ENCODE measurements around the gene SLC35F3.

DNA sequence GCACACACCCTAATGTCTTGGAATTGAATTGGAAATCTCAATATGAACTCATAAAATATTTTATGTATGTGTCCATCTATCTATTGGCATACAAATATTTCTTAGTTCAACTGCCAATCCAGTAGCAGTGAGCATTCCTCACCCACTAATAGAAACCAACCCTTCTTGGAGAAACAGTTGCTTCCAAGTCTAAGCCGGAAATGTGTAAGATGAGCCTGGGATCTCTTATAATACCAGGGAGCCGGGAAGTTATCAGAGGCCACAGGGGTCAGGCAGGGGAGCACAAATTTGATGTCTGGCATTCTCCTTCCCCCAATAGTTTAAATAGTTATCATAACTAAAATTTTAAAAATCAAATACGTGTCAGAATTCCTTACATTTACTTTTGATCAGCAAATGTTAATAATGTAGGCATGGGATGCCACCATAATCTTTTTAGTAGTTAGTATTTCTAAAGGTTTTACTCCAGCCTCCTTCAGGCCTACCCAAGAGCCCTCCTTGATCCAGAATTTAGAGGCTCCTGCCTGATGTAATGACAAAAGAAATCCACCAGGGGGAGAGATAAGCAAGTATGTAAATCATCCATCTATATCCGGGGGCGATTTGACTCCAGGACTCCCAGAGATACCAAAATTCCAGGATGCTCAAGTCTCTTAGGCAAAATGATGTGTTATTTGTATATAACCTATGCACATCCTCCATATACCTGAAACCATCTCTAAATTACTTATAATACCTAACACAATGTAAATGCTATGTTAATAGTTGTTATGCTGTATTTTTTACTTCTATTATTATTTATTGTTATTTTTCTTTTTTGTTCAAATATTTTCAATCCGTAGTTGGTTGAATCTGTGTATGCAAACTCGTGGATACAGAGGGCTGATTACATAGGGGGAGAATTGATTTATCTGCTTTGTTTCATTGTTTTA, 250.1 kb downstream of the SLC35F3 start:
- TF ChIP-seq POLR2A (IDR thresholded peaks at IDR 0.05), result no peak
- TF ChIP-seq, protein P1, sequence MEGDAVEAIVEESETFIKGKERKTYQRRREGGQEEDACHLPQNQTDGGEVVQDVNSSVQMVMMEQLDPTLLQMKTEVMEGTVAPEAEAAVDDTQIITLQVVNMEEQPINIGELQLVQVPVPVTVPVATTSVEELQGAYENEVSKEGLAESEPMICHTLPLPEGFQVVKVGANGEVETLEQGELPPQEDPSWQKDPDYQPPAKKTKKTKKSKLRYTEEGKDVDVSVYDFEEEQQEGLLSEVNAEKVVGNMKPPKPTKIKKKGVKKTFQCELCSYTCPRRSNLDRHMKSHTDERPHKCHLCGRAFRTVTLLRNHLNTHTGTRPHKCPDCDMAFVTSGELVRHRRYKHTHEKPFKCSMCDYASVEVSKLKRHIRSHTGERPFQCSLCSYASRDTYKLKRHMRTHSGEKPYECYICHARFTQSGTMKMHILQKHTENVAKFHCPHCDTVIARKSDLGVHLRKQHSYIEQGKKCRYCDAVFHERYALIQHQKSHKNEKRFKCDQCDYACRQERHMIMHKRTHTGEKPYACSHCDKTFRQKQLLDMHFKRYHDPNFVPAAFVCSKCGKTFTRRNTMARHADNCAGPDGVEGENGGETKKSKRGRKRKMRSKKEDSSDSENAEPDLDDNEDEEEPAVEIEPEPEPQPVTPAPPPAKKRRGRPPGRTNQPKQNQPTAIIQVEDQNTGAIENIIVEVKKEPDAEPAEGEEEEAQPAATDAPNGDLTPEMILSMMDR (IDR thresholded peaks at IDR 0.05), result peak; percentile 48 to 71 (median 66)

Measured in Peyer's patch (tissue), 4 donors.